HG03521 (cell line): ENCODE data around the gene ZNF48.
A peak's percentile ranks its signal among the peaks of the same experiment; 100 is the strongest.

Experiments
- ATAC-seq: cut with Tn5 transposase; IDR thresholded peaks from one replicate; pipeline ENCODE4 v1.9.1; 2021; ENCODE audit warnings: mild to moderate bottlenecking, moderate library complexity; ENCODE audit not compliant: unreplicated experiment

Gene ZNF48

GRCh38 chr16:30358577-30358936 lies 36.7 kb upstream of the ZNF48 start:
- no peak for ATAC-seq

GRCh38 chr16:30358990-30359870 lies 36.0 kb upstream of the ZNF48 start:
- no peak for ATAC-seq

- ATAC-seq, result no peak
Observed at GRCh38 chr16:30359871-30360170, 35.4 kb upstream of the ZNF48 start.

GRCh38 chr16:30361180-30361579 lies 34.0 kb upstream of the ZNF48 start:
- ATAC-seq, result no peak

- no peak for ATAC-seq
Observed at GRCh38 chr16:30365200-30365599, 30.0 kb upstream of the ZNF48 start.

- ATAC-seq, result no peak
Observed at GRCh38 chr16:30366511-30366910, 28.7 kb upstream of the ZNF48 start.

- no peak for ATAC-seq
Observed at GRCh38 chr16:30367349-30368009, 27.7 kb upstream of the ZNF48 start.

GRCh38 chr16:30368122-30368791 lies 27.0 kb upstream of the ZNF48 start:
- ATAC-seq, result no peak

- no peak for ATAC-seq
Observed at GRCh38 chr16:30368792-30369090, 26.5 kb upstream of the ZNF48 start.

GRCh38 chr16:30369091-30369937 lies 25.9 kb upstream of the ZNF48 start:
- no peak for ATAC-seq

- ATAC-seq, result no peak
Observed at GRCh38 chr16:30369938-30370455, 25.2 kb upstream of the ZNF48 start.

GRCh38 chr16:30370456-30371247 lies 24.6 kb upstream of the ZNF48 start, which contains the start of gene TBC1D10B:
Gene TBC1D10B, minus strand, starts transcription at chr16:30370494. Its CDS starts 311 bp downstream, at chr16:30370183.
- peak; percentile 71 for ATAC-seq

GRCh38 chr16:30371248-30371816 lies 23.9 kb upstream of the ZNF48 start:
- ATAC-seq, result no peak

- ATAC-seq, result no peak
Observed at GRCh38 chr16:30372038-30372712, 23.0 kb upstream of the ZNF48 start.

GRCh38 chr16:30372725-30373124 lies 22.5 kb upstream of the ZNF48 start:
- no peak for ATAC-seq

- ATAC-seq, result no peak
Observed at GRCh38 chr16:30374538-30374937, 20.7 kb upstream of the ZNF48 start, which contains the start of gene MYL11. Gene MYL11, plus strand, starts transcription at chr16:30374802. Its CDS starts 56 bp downstream, at chr16:30374858.

GRCh38 chr16:30375864-30376263 lies 19.4 kb upstream of the ZNF48 start:
- no peak for ATAC-seq

- no peak for ATAC-seq
Observed at GRCh38 chr16:30376461-30376902, 18.7 kb upstream of the ZNF48 start.
